ENCODE data around the gene TAPBP.
A peak's percentile ranks its signal among the peaks of the same experiment; 100 is the strongest.

TAPBP gene

GRCh38 chr6:33280539-33280938, 33.3 kb downstream of the TAPBP start:
- DNase-seq (ENCODE audit: extremely low read depth, low read depth): no peak
- TF ChIP-seq CTCF (IDR thresholded peaks at IDR 0.05; ENCODE audit: low read depth, low read length): no peak

DNA sequence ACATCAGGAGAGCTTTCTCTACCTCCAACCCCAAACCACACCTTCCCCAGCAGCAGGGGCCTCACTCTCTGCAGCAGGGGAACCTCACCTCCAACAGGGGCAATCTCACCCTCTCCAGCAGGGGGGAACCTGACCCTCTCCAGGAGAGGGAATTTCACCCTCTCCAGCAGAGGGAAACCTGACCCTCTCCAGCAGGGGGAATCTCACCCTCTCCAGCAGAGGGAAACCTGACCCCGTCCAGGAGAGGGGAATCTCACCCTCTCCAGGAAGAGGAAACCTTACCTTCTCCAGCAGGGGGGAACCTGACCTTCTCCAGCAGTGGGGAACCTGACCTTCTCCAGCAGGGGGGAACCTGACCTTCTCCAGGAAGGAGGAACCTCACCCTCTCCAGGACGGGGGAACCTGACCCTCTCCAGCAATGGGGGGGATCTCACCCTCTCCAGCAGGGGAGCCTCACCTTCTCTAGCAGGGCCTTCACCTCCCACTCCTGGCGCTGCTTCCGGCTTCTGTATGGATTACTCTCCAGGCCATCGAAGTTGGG, 33.8 kb downstream of the TAPBP start:
- no peak for DNase-seq (ENCODE audit: extremely low read depth, low read depth)
- peak; percentile 33 for TF ChIP-seq CTCF (IDR thresholded peaks at IDR 0.05; ENCODE audit: low read depth, low read length)

- TF ChIP-seq CTCF (IDR thresholded peaks at IDR 0.05; ENCODE audit: low read depth, low read length): no peak
Measured at GRCh38 chr6:33279257-33279695, 34.6 kb downstream of the TAPBP start.

DNA sequence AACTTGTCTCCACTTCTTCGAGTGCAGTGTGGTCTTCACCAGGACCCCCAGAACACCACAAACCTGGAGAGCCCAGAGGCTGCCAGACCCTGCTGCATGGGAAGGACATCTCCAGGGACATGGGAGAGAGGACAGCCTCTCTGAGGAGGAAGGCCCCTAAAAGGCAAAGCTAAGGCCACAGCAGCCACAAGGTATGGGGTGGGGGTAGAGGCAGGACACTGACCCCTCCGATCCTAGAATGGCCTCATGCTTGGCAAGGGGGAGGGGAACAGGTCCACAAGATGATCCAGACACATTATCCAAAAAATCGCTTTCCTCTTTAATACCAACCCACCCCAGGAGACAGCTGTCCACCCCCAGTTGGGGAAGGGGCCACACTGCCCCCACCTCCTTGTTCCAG, 35.1 kb downstream of the TAPBP start:
- no peak for TF ChIP-seq CTCF (IDR thresholded peaks at IDR 0.05; ENCODE audit: low read depth, low read length)
- DNase-seq (ENCODE audit: extremely low read depth, low read depth): no peak

More at GRCh38 chr6:33279257-33279695, 34.6 kb downstream of the TAPBP start:
- no peak for DNase-seq (ENCODE audit: extremely low read depth, low read depth)

GRCh38 chr6:33278392-33278741, 35.5 kb downstream of the TAPBP start:
- no peak for TF ChIP-seq CTCF (IDR thresholded peaks at IDR 0.05; ENCODE audit: low read depth, low read length)
- DNase-seq (ENCODE audit: extremely low read depth, low read depth): no peak

GRCh38 chr6:33277663-33278391, 36.1 kb downstream of the TAPBP start:
- no peak for TF ChIP-seq CTCF (IDR thresholded peaks at IDR 0.05; ENCODE audit: low read depth, low read length)

DNA sequence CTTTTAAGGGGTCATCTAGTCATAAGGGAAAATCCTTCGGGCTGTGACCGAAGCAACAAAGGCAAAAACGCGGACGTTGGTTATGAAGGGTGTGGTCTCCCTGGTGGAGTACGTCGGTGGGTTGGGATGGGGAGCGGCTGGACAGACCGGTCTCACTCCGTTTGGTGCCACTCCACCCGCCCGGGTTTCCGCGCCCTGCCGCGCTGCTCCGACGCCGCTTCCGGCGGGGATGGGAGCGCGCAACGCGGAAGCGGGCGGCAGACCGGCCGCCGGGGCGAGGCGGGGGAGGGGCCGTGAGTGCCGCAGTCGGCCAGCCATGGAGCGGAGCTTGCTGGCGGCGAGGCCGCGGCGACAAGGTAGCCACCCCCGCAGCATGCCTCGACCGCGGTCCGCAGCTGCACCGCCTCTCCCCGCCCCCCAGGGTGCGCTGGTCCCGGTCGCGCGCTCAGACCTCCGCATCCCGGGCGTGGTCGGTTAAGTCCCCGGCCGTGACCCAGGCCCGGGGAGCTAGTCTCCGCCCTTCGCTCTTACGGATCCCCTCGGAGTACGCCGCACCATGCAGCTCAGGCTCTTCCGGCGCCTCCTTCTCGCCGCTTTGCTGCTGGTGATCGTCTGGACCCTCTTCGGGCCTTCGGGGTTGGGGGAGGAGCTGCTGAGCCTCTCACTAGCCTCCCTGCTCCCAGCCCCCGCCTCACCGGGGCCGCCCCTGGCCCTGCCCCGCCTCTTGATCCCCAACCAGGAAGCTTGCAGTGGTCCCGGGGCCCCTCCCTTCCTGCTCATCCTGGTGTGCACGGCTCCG, 36.8 kb downstream of the TAPBP start, which contains the start of gene B3GALT4:
Gene B3GALT4, plus strand, starts transcription at position 260 of the 799 bp plus-strand sequence. Its CDS starts 297 bp downstream, at position 557.
- TF ChIP-seq CTCF (IDR thresholded peaks at IDR 0.05; ENCODE audit: low read depth, low read length): peak; percentile 30
- no peak for DNase-seq (ENCODE audit: extremely low read depth, low read depth)

More at GRCh38 chr6:33277663-33278391, 36.1 kb downstream of the TAPBP start:
- no peak for DNase-seq (ENCODE audit: extremely low read depth, low read depth)
